Thyroid gland (tissue), 4 donors: ENCODE measurements around the gene TMEM263. TPM values are rescaled to one million over a fixed set of nuclear protein-coding genes. Genes with fewer than 3 reads are reported as not detected.
"Not testable (repeated sequence)": the region's sequence is repeated elsewhere in the genome, so short reads cannot be mapped to it uniquely, and the experiment has no call there.

Experiments
- DNase-seq, 2 donors: peaks; one replicate each; pipeline ENCODE4 v3.0.0-alpha.2; 2019
- H3K27ac ChIP-seq, 3 donors: fragments of 200-600 bp; sonication (generic); 1 replicate in 2 of 3; 2 replicates in 1 of 3; pipeline ENCODE4 v1.5.1; 2016 to 2019; ENCODE audit warnings: mild to moderate bottlenecking in 1 of 3, moderate library complexity in 1 of 3
- H3K27me3 ChIP-seq: fragments of 200-600 bp; sonication (generic); one replicate; pipeline ENCODE4 v1.5.1; 2019
- H3K36me3 ChIP-seq, 2 donors: fragments of 200-600 bp; sonication (generic); one replicate each; pipeline ENCODE4 v1.5.1; 2016 to 2019
- H3K4me1 ChIP-seq, 2 donors: fragments of 200-600 bp; sonication (generic); one replicate each; pipeline ENCODE4 v1.5.1; 2017 to 2019
- H3K4me3 ChIP-seq, 3 donors: fragments of 200-600 bp; sonication (generic); replicated peaks in 1 of 3; 1 replicate in 2 of 3; 2 replicates in 1 of 3; pipeline ENCODE4 v1.5.1; 2016; ENCODE audit warnings: mild to moderate bottlenecking in 1 of 3
- H3K9me3 ChIP-seq: fragments of 200-600 bp; sonication (generic); one replicate; pipeline ENCODE4 v1.5.1; 2017
- POLR2A ChIP-seq, 2 donors: fragments of 450-650 bp; IDR thresholded peaks; one replicate each; pipeline ENCODE4 v1.6.1; 2017; ENCODE audit warnings: antibody characterized with exemption in 2 of 2, mild to moderate bottlenecking in 2 of 2, moderate library complexity in 1 of 2
- WGBS, 2 donors: methylation state at CpG; one replicate each; pipeline ENCODE4 v1.1.5; 2017; 5-methylcytosine and 5-hydroxymethylcytosine counted together
- intact Hi-C: fragments of 100-400 bp; cut with DNase I; formaldehyde crosslinking; loops from one replicate; pipeline ENCODE4 v1.15.1; 2023
- total RNA-seq, 4 donors: library from RNA; depleted of rRNA; stranded (reverse); fragments of >200 nt; gene quantifications; one replicate each; pipeline ENCODE4 v1.2.3, GENCODE V29; 2016
- TF ChIP-seq, protein P1 (sequence below), 6 experiments: fragments of 200-600 bp in 3 of 6; fragments of 450-650 bp in 3 of 6; sonication (generic) in 3 of 6; IDR thresholded peaks; one replicate each; pipeline ENCODE4 v1.5.1; 2016 to 2019; ENCODE audit warnings: antibody characterized with exemption in 6 of 6, mild to moderate bottlenecking in 2 of 6, inconsistent platforms in 1 of 6, moderate library complexity in 1 of 6

TMEM263 gene
- total RNA-seq, 4 donors from 2014 or later, result 74.3 to 91.0 (median 81.9) TPM

DNA sequence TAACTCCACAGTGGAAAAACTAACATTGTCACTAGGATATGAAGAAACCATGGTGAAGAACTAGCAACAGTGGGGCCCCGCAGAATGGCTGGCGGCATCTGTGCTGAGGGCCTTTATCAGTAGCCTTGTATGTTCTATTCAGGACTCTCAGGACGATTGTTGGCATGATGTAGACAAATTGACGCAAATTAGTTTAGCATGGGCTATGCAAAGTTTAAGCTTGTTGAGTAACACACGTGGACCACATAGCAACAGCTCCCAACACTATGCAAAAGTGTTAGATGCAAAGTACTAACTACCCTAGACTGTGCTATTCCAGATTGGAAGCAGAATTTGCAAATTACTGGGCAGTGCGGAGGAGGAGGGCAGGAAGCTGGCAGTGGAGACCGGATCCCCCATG, 38.2 kb upstream of the TMEM263 start:
- intact Hi-C loops, result loop anchor here (5.0 kb wide), 1 partner anchor 530 kb away; no protein-coding TSS in a partner anchor
- no peak for DNase-seq

DNA sequence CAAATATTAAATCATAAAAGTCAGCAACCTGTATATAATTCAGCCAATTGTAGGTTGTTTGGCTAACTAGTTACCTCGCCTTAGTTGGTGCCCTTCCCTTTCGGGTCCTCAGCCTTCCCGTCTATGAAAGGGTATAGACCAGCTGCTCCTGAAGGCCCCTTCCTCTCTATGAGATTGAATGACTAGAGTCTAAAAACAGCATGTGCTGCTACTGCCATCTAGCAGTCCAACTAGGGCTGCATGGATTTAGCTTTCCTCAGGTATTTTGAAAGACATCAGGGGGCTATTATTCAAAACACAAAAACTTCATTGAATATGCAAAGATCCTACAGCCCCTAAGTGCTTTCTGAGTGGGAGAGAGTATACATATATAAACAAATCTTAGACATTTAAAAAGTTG, 37.0 kb upstream of the TMEM263 start:
- DNase-seq, result no peak
- Histone ChIP-seq H3K27me3 (no peaks in the 10 kb centered on the region), H3K4me3 (no peak overlapping the region), H3K9me3 (no peaks in the 10 kb centered on the region), H3K4me1 (no peaks in the 10 kb centered on the region), H3K36me3 (no peaks in the 10 kb centered on the region), H3K27ac (no peak overlapping the region)
- 21 to 24% methylated on average over 3 of the region's 3 CpGs for WGBS, 2 donors
- intact Hi-C loops, result loop anchor here (5.0 kb wide), 1 partner anchor 531 kb away; no protein-coding TSS in a partner anchor
- no peak for TF ChIP-seq POLR2A (IDR thresholded peaks at IDR 0.05)
- TF ChIP-seq, protein P1, sequence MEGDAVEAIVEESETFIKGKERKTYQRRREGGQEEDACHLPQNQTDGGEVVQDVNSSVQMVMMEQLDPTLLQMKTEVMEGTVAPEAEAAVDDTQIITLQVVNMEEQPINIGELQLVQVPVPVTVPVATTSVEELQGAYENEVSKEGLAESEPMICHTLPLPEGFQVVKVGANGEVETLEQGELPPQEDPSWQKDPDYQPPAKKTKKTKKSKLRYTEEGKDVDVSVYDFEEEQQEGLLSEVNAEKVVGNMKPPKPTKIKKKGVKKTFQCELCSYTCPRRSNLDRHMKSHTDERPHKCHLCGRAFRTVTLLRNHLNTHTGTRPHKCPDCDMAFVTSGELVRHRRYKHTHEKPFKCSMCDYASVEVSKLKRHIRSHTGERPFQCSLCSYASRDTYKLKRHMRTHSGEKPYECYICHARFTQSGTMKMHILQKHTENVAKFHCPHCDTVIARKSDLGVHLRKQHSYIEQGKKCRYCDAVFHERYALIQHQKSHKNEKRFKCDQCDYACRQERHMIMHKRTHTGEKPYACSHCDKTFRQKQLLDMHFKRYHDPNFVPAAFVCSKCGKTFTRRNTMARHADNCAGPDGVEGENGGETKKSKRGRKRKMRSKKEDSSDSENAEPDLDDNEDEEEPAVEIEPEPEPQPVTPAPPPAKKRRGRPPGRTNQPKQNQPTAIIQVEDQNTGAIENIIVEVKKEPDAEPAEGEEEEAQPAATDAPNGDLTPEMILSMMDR (IDR thresholded peaks at IDR 0.05), result peak in 3 of 6 experiments; percentile 51 to 57 (median 52)

More for the DNA sequence above, 38.2 kb upstream of the TMEM263 start:
- Histone ChIP-seq H3K36me3 (no peaks in the 10 kb centered on the region), H3K27ac (no peak overlapping the region), H3K9me3 (no peaks in the 10 kb centered on the region), H3K4me1 (no peaks in the 10 kb centered on the region), H3K4me3 (no peak overlapping the region), H3K27me3 (no peaks in the 10 kb centered on the region)
- no peak for TF ChIP-seq POLR2A (IDR thresholded peaks at IDR 0.05)
- TF ChIP-seq, protein P1 (IDR thresholded peaks at IDR 0.05), result no peak
- 66 to 75% methylated on average over 7 of the region's 7 CpGs for WGBS, 2 donors

DNA sequence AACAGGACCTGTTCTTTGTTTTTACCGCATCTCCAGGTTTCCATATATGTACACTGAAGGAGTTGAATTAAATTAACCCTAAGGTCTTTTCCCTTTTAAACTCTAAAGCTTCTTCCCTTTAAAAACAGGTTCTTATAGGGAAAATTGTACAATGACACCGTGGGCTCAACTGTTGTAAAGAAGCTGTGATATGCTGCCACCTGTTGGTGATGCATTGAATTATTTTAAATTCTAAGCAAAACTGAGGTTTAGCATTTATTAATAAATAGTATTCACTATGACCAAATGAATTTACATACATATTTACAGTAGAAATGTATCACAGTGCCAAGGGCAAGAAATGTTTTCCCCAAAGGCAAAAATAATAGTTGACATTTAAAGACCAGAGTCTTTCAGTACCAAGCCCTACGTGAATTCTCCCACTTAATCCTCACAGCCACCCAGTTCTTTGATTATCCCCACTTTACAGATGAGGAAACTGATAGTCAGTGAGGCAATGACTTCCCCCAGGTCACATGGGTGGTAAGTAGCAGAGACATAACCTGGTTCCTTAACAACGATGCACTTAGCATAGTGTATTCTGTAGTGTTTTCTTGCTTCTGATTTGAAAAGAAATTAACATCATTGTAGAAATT, 35.7 kb upstream of the TMEM263 start:
- Histone ChIP-seq H3K4me1 (no peaks in the 10 kb centered on the region), H3K9me3 (no peaks in the 10 kb centered on the region), H3K27ac (no peak overlapping the region), H3K36me3 (no peaks in the 10 kb centered on the region), H3K27me3 (no peaks in the 10 kb centered on the region), H3K4me3 (no peak overlapping the region)
- no peak for DNase-seq
- WGBS, 2 donors, result 42 to 45% methylated on average over 4 of the region's 4 CpGs
- intact Hi-C loops, result loop anchor here (5.0 kb wide), 1 partner anchor 533 kb away; no protein-coding TSS in a partner anchor
- no peak for TF ChIP-seq POLR2A (IDR thresholded peaks at IDR 0.05)
- TF ChIP-seq, protein P1 (IDR thresholded peaks at IDR 0.05), result peak; percentile 69 to 88 (median 76)

DNA sequence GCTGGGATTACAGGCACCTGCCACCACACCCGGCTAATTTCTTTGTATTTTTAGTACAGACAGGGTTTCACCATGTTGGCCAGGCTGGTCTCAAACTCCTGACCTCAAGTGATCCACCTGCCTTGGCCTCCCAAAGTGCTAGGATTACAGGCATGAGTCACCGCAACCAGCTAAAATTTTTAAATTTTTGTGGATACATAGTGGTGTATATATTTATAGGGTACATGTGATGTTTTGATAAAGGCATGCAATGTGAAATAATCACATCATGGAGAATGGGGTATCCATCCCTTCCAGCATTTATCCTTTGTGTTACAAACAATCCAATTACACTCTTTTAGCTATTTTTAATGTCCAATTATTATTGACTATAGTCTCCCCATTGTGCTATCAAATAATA, 33.7 kb upstream of the TMEM263 start:
- H3K4me1 ChIP-seq, H3K27ac ChIP-seq, intact Hi-C loops, H3K27me3 ChIP-seq, H3K4me3 ChIP-seq, H3K36me3 ChIP-seq, H3K9me3 ChIP-seq, DNase-seq: not testable (repeated sequence)
- WGBS, 2 donors, result 89 to 92% methylated on average over 2 of the region's 2 CpGs

DNA sequence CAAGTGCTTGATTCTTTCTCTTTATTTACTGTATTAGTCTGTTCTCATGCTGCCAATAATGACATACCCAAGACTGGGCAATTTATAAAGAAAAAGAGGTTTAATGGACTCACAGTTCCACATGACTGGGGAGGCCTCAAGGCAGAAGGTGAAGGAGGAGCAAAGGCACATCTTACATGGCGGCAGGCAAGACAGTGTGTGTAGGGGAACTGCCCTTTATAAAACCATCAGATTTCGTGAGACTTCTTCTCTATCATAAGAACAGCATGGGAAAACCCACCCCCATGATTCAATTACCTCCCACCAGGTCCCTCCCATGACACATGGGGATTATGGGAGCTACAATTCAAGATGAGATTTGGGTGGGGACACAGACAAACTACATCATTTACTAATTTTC, 32.1 kb upstream of the TMEM263 start:
- H3K27ac ChIP-seq, H3K4me3 ChIP-seq, H3K36me3 ChIP-seq, H3K9me3 ChIP-seq, intact Hi-C loops, H3K4me1 ChIP-seq, DNase-seq, H3K27me3 ChIP-seq: not testable (repeated sequence)
- 92 to 96% methylated on average over 2 of the region's 2 CpGs for WGBS, 2 donors

DNA sequence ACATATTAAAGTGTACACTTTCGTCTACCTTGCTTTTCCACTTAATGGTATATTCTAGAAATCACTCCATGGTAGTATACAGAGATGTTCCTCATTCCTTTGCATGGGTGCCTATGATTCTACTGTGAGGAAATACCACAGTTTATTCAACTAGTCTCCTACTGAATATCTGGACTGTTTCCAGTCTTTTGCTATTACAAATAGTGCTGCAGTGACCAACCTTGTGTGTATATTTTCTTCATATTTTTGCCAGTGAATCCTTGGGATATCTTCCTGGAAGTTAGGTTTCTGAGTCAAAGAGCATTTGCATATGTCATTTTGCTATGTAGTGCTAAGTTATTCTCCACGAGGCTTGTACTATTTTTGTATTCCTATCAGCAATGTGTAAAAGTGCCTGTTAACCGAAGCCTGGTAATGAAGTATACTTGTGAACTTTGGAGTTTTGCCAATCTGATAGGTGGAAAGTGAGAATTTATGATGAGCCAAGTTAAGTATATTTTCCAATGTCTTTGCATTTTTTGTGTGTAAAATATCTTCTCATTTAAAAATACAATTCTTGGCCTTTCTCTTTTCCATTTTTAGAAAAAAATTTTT, 31.3 kb upstream of the TMEM263 start:
- H3K4me3 ChIP-seq, result no peak overlapping the region
- intact Hi-C loops, result no loop called here
- no peaks in the 10 kb centered on the region for H3K9me3 ChIP-seq
- no peak for DNase-seq
- TF ChIP-seq, protein P1 (IDR thresholded peaks at IDR 0.05), result no peak
- no peak for TF ChIP-seq POLR2A (IDR thresholded peaks at IDR 0.05)
- 78 to 82% methylated on average over 3 of the region's 3 CpGs for WGBS, 2 donors
- H3K27ac ChIP-seq, result no peak overlapping the region
- H3K36me3 ChIP-seq, result no peaks in the 10 kb centered on the region
- no peaks in the 10 kb centered on the region for H3K4me1 ChIP-seq
- H3K27me3 ChIP-seq, result no peaks in the 10 kb centered on the region
